Esophagus squamous epithelium (tissue), 5 donors: ENCODE measurements around the gene CTPS1. TPM values are rescaled to one million over a fixed set of nuclear protein-coding genes. Genes with fewer than 3 reads are reported as not detected.

Experiments used
- DNase-seq: peaks from one replicate; lab custom pipeline; 2025; lab: John Stamatoyannopoulos, UW
- H3K27ac ChIP-seq, 4 donors: fragments of 200-600 bp; sonication (generic); one replicate each; pipeline ENCODE4 v1.5.1; 2016 to 2019; ENCODE audit warnings: mild to moderate bottlenecking in 1 of 4
- H3K27me3 ChIP-seq, 4 donors: fragments of 200-600 bp; sonication (generic); 1 replicate in 3 of 4; 2 replicates in 1 of 4; pipeline versions ENCODE4 v1.5.1 to v1.6.0; 2017 to 2021; ENCODE audit warnings: antibody characterized with exemption in 1 of 4
- H3K36me3 ChIP-seq, 3 donors: fragments of 200-600 bp; sonication (generic); one replicate each; pipeline ENCODE4 v1.5.1; 2016 to 2019
- H3K4me1 ChIP-seq, 3 donors: fragments of 200-600 bp; sonication (generic); one replicate each; pipeline ENCODE4 v1.5.1; 2017 to 2019
- H3K4me3 ChIP-seq, 4 donors: fragments of 200-600 bp; sonication (generic); 1 replicate in 3 of 4; 2 replicates in 1 of 4; pipeline ENCODE4 v1.5.1; 2016 to 2019; ENCODE audit warnings: mild to moderate bottlenecking in 2 of 4, moderate library complexity in 1 of 4
- H3K9me3 ChIP-seq, 3 donors: fragments of 200-600 bp; sonication (generic); one replicate each; pipeline ENCODE4 v1.5.1; 2016 to 2019
- POLR2A ChIP-seq, 4 donors: fragments of 450-650 bp; IDR thresholded peaks; one replicate each; pipeline ENCODE4 v1.6.1; 2017; ENCODE audit warnings: antibody characterized with exemption in 4 of 4, mild to moderate bottlenecking in 4 of 4, moderate library complexity in 3 of 4
- WGBS, 2 donors: methylation state at CpG; one replicate each; pipeline ENCODE4 v1.1.5; 2018; 5-methylcytosine and 5-hydroxymethylcytosine counted together
- intact Hi-C: fragments of 100-400 bp; cut with DNase I; formaldehyde crosslinking; loops from one replicate; pipeline ENCODE4 v1.15.0; 2022
- total RNA-seq, 4 donors: library from RNA; depleted of rRNA; stranded (reverse); fragments of >200 nt; gene quantifications; one replicate each; pipeline ENCODE4 v1.1.0, GENCODE V29; 2016
- TF ChIP-seq, protein P1 (sequence below), 6 experiments: fragments of 450-650 bp in 4 of 6; fragments of 200-600 bp in 2 of 6; sonication (generic) in 2 of 6; IDR thresholded peaks; one replicate each; pipeline ENCODE4 v1.5.1; 2016 to 2019; ENCODE audit warnings: antibody characterized with exemption in 6 of 6, mild to moderate bottlenecking in 4 of 6, moderate library complexity in 4 of 6
- donor health status: DM: yes; HTN: yes; CAD: no.

Gene CTPS1
- total RNA-seq, 4 donors from 2014 or later: 14.6 to 42.8 (median 23.7) TPM

DNA sequence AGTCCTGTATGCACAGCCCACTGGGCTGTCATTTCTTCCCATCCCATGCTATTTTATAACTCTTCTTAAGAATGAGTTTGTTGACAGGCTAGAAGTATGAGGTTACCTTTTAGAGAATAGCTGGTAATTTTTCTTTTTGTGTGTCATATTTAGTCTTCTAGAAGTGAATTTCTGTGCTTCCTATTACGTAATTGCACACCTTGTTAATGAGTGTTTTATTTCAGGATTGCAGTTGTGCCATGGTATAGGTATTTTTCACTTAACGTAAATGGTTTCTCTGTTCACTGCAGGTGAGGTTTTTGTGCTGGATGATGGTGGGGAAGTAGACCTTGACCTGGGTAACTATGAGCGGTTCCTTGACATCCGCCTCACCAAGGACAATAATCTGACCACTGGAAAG lies 5.0 kb downstream of the CTPS1 start:
- Histone ChIP-seq H3K27ac (peak overlapping the region in 2 of 4 donors; percentile 27 to 97), H3K36me3 (peaks cover 5 to 62% (median 29%) of the 10 kb centered on the region in 3 donors)
- no peak for DNase-seq

DNA sequence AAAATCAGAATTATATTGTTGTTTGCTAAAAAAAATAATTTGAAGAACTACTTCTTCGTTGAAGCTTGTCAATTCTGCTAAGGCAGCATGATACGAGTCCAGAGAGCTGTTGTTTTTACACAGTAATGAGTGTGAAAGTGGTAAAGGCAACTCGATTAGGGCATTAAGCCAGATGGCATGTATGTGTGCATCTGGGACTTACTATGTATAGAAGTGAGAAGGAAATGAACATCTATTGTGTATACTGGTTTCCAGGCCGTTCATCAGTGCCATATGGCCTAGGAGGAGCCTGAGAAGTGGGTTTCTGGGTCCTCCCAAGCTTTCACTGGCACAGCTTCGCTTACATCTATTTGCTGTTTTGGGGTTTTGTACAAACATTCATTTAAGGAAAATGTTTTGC lies 5.7 kb downstream of the CTPS1 start:
- 66 to 67% methylated on average over 5 of the region's 5 CpGs for WGBS, 2 donors
- peaks cover 5 to 69% (median 29%) of the 10 kb centered on the region in 3 donors for H3K36me3 ChIP-seq

More for the DNA sequence above, 5.0 kb downstream of the CTPS1 start:
- intact Hi-C loops: no loop called here
- Histone ChIP-seq H3K4me3 (no peak overlapping the region), H3K4me1 (peaks cover 9 to 56% (median 29%) of the 10 kb centered on the region in 3 donors), H3K27me3 (no peaks in the 10 kb centered on the region), H3K9me3 (no peaks in the 10 kb centered on the region)
- 87 to 90% methylated on average over 4 of the region's 4 CpGs for WGBS, 2 donors
- TF ChIP-seq, protein P1, sequence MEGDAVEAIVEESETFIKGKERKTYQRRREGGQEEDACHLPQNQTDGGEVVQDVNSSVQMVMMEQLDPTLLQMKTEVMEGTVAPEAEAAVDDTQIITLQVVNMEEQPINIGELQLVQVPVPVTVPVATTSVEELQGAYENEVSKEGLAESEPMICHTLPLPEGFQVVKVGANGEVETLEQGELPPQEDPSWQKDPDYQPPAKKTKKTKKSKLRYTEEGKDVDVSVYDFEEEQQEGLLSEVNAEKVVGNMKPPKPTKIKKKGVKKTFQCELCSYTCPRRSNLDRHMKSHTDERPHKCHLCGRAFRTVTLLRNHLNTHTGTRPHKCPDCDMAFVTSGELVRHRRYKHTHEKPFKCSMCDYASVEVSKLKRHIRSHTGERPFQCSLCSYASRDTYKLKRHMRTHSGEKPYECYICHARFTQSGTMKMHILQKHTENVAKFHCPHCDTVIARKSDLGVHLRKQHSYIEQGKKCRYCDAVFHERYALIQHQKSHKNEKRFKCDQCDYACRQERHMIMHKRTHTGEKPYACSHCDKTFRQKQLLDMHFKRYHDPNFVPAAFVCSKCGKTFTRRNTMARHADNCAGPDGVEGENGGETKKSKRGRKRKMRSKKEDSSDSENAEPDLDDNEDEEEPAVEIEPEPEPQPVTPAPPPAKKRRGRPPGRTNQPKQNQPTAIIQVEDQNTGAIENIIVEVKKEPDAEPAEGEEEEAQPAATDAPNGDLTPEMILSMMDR (IDR thresholded peaks at IDR 0.05): no peak
- no peak for TF ChIP-seq POLR2A (IDR thresholded peaks at IDR 0.05)

DNA sequence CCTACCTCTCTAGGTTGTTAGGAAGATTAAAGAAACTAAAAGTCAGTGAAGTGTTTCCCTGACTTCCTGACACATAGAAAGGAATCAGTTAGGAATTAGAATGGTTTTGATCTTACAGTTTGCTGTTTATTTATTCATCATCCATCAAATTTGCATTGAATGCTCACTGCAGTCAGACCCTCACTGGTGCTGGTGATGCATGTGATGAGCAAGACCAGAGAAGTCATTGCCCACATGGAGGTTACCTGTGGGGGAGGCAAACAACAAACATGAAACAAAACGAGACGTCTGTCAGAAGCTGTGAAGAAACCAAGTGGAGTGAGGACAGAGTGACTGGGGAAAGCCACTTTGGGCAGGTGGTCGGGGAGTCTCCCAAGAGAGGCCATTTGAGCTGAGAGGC lies 6.4 kb downstream of the CTPS1 start:
- H3K27ac ChIP-seq: peak overlapping the region in 2 of 4 donors; percentile 21 to 97
- intact Hi-C loops: no loop called here
- no peaks in the 10 kb centered on the region for H3K9me3 ChIP-seq
- no peak for TF ChIP-seq POLR2A (IDR thresholded peaks at IDR 0.05)
- TF ChIP-seq, protein P1 (IDR thresholded peaks at IDR 0.05): no peak
- peaks cover 7 to 47% (median 24%) of the 10 kb centered on the region in 3 donors for H3K4me1 ChIP-seq
- no peak for DNase-seq
- no peak overlapping the region for H3K4me3 ChIP-seq
- peaks cover 5 to 76% (median 29%) of the 10 kb centered on the region in 3 donors for H3K36me3 ChIP-seq
- H3K27me3 ChIP-seq: no peaks in the 10 kb centered on the region
- 83 to 96% methylated on average over 3 of the region's 3 CpGs for WGBS, 2 donors

More for the DNA sequence above, 5.7 kb downstream of the CTPS1 start:
- Histone ChIP-seq H3K4me3 (no peak overlapping the region), H3K27ac (peak overlapping the region in 2 of 4 donors; percentile 31 to 97), H3K4me1 (peaks cover 9 to 54% (median 29%) of the 10 kb centered on the region in 3 donors), H3K9me3 (no peaks in the 10 kb centered on the region), H3K27me3 (no peaks in the 10 kb centered on the region)
- intact Hi-C loops: no loop called here
- no peak for DNase-seq
- TF ChIP-seq, protein P1 (IDR thresholded peaks at IDR 0.05): no peak
- no peak for TF ChIP-seq POLR2A (IDR thresholded peaks at IDR 0.05)

DNA sequence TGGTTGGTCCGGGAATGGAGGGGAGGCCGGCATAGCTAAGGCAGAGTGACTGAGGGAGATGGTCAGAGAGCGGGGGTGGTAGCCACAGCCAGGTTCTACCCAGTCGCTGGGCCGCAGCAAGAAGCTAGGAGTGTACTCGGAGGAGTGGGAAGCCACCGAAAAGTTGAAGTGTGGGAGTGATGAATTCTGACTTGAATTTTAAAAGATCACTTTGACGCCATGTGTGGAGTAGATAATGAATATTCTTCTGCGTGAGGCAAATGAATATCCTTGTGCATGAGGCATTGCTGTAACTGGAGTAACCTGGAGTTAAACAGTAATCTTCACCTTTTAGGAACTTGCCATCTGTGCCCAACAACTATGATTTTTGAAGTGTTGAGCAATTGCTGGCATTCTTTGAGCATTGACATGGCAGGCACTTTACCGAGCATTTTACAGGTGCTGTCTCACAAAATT lies 6.9 kb downstream of the CTPS1 start:
- intact Hi-C loops: no loop called here
- H3K9me3 ChIP-seq: no peaks in the 10 kb centered on the region
- no peaks in the 10 kb centered on the region for H3K27me3 ChIP-seq
- TF ChIP-seq POLR2A (IDR thresholded peaks at IDR 0.05): no peak
- TF ChIP-seq, protein P1 (IDR thresholded peaks at IDR 0.05): no peak
- H3K4me1 ChIP-seq: peaks cover 7 to 42% (median 19%) of the 10 kb centered on the region in 3 donors
- H3K27ac ChIP-seq: no peak overlapping the region
- no peak for DNase-seq
- 90 to 91% methylated on average over 10 of the region's 10 CpGs for WGBS, 2 donors
- peaks cover 5 to 81% (median 29%) of the 10 kb centered on the region in 3 donors for H3K36me3 ChIP-seq
- no peak overlapping the region for H3K4me3 ChIP-seq

DNA sequence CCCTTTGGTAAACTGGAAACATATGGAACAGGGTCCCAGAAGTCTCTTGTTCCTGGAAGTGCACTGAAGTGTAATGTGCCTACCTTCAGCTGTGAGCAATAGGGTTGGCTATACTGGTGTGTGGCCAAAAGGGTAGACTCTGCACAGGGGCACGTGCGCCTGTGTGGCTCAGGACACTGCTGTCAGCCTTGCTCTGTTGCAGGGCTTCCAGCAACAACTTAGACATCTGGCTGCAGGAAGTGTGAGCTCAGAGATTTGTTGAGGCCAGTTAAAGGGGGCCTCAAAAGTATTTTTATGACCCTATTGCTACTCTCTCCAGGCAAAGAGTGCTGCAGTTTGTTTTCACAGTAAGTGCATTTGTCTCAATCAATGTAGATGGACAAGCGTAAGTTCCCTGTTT lies 7.5 kb downstream of the CTPS1 start:
- 89 to 95% methylated on average over 1 to 3 of the region's 3 CpGs for WGBS, 2 donors
- no peaks in the 10 kb centered on the region for H3K9me3 ChIP-seq
- H3K4me1 ChIP-seq: peaks cover 7 to 36% (median 15%) of the 10 kb centered on the region in 3 donors
- intact Hi-C loops: no loop called here
- TF ChIP-seq, protein P1 (IDR thresholded peaks at IDR 0.05): no peak
- no peak for TF ChIP-seq POLR2A (IDR thresholded peaks at IDR 0.05)
- H3K36me3 ChIP-seq: peaks cover 5 to 87% (median 29%) of the 10 kb centered on the region in 3 donors
- H3K4me3 ChIP-seq: no peak overlapping the region
- no peak overlapping the region for H3K27ac ChIP-seq
- DNase-seq: no peak
- H3K27me3 ChIP-seq: no peaks in the 10 kb centered on the region
